ENCODE measurements around the gene SCAF1. TPM values are rescaled to one million over a fixed set of nuclear protein-coding genes. Genes with fewer than 3 reads are reported as not detected.

SCAF1 gene
- total RNA-seq, 1 donor from 2014 or later: 51.0 TPM

GRCh38 chr19:49637821-49638738 is 3.9 kb upstream of the SCAF1 start:
- peak overlapping the region; percentile 86 for H3K4me3 ChIP-seq (ENCODE audit: low read depth, low read length)
- TF ChIP-seq CTCF (conservative IDR thresholded peaks at IDR 0.05; ENCODE audit: low read depth, low read length): no peak
- no peak for DNase-seq (ENCODE audit: low read depth)

- TF ChIP-seq CTCF (conservative IDR thresholded peaks at IDR 0.05; ENCODE audit: low read depth, low read length): no peak
- no peak for DNase-seq (ENCODE audit: low read depth)
- peak overlapping the region; percentile 86 for H3K4me3 ChIP-seq (ENCODE audit: low read depth, low read length)
These were observed 2.5 kb upstream of the SCAF1 start for GRCh38 chr19:49639401-49640112.

DNA sequence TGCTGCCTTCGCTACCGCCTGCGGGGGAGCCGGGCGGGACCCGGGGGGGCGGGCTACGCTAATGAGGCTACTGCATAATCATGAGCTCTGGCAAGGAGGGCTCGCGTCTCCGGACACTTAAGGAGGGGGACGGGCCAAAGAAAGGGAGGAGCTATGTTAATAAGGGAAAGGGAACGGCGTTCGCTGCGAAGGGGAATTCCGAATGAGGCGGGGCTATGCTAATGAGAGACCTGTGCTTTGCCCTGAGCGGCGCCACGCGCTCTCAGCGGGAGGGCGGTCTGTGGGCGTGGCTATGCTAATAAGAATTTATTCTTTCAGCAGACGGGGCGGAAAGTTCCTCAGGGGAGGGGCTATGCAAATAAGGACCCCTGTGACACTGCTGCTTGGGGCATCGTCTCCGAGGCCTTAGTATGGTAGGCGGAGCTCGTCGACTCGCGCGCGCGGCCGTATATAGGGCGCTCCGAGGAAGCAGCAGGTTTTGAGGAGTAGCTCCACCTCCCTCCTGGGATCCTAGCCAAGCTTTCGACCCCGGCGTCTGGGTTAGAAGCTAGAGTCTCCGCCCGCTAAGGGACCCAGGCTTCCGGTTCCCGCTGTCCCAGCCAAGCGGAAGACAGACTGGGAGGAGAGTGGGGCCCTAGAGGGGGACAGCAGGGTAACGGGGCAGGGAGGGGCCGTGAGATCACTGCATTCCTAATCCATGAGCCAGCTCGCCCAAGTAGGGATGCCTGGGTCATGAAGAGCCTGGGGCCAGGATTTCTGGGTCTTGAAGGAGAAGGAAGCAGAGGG is 1.7 kb upstream of the SCAF1 start, which contains the start of gene RRAS:
TSS of gene RRAS (minus strand) at position 31 of the 786 bp plus-strand sequence. CDS start 45 bp downstream, outside the sequence.
- peak; percentile 98 for DNase-seq (ENCODE audit: low read depth)
- peak within 1 kb of the TSS; percentile 86 for H3K4me3 ChIP-seq (ENCODE audit: low read depth, low read length)
- no peak for TF ChIP-seq CTCF (conservative IDR thresholded peaks at IDR 0.05; ENCODE audit: low read depth, low read length)

DNA sequence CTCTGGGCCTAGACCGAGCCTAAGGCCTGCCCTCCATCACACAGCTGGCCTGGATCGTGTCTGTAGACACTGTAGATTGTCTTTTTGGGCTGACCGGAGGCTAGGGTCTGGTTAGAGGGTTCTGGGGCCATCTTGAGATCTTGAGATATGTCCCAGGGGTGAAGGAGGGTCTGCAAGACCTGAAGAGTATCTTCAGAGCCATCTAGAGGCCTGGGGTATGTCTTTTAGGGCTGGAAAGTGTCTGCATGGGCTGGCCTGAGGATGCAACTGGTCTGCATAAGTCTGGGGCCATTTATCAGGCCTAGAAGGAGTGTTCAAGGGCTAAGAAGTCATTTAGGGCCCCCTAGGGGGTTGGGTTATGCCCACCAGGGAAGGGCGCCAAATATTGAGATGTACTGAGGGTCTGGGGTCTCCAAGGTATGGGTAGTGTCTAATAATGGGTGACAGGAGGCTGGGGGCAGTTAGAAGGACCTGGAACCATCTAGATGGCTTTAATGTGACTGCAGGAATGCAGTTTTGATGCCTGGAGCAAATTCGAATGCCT is 555 bp downstream of the SCAF1 start:
- DNase-seq (ENCODE audit: low read depth): no peak
- peak overlapping the region; percentile 100 for H3K4me3 ChIP-seq (ENCODE audit: low read depth, low read length)
- TF ChIP-seq CTCF (conservative IDR thresholded peaks at IDR 0.05; ENCODE audit: low read depth, low read length): no peak

GRCh38 chr19:49643466-49643865 is 1.5 kb downstream of the SCAF1 start:
- peak overlapping the region; percentile 100 for H3K4me3 ChIP-seq (ENCODE audit: low read depth, low read length)
- no peak for TF ChIP-seq CTCF (conservative IDR thresholded peaks at IDR 0.05; ENCODE audit: low read depth, low read length)

DNA sequence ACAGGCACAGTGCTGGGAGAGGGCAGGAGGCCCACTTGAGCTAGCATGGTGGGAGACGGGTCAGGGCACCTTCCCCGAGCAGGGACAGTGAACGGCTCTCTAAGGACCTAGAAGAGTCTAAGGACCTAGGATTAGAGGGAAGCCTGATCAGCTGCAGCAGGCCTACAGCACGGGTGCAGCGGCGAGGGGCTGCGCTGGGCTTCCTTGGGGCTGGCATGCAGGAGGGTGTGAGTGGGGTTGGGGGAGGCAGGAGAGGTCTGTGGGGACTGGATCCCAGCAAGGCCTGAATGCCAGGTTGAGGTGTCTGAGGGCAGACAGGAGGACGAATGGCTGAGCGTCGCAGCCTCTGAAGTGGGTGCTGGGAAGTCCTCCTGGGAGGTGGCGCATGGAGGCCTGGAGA is 3.6 kb downstream of the SCAF1 start:
- no peak overlapping the region for H3K4me3 ChIP-seq (ENCODE audit: low read depth, low read length)
- no peak for TF ChIP-seq CTCF (conservative IDR thresholded peaks at IDR 0.05; ENCODE audit: low read depth, low read length)
- DNase-seq (ENCODE audit: low read depth): no peak

More at GRCh38 chr19:49643466-49643865, 1.5 kb downstream of the SCAF1 start:
- DNase-seq (ENCODE audit: low read depth): no peak
